Stimulated activated CD8-positive, alpha-beta memory T cell treated with anti-CD3 and anti-CD28 coated beads, Interleukin-12 subunit alpha, Interleukin-12 subunit beta, amount 100 ng/mL, for 24 hours (primary cell): ENCODE results near the gene BMP4.
"Not testable (repeated sequence)": the region's sequence is repeated elsewhere in the genome, so short reads cannot be mapped to it uniquely, and the experiment has no call there.

Experiments used
- DNase-seq: peaks from one replicate; pipeline ENCODE4 v3.0.0-alpha.2; 2020; ENCODE audit errors: extremely low read depth

BMP4 gene

DNA sequence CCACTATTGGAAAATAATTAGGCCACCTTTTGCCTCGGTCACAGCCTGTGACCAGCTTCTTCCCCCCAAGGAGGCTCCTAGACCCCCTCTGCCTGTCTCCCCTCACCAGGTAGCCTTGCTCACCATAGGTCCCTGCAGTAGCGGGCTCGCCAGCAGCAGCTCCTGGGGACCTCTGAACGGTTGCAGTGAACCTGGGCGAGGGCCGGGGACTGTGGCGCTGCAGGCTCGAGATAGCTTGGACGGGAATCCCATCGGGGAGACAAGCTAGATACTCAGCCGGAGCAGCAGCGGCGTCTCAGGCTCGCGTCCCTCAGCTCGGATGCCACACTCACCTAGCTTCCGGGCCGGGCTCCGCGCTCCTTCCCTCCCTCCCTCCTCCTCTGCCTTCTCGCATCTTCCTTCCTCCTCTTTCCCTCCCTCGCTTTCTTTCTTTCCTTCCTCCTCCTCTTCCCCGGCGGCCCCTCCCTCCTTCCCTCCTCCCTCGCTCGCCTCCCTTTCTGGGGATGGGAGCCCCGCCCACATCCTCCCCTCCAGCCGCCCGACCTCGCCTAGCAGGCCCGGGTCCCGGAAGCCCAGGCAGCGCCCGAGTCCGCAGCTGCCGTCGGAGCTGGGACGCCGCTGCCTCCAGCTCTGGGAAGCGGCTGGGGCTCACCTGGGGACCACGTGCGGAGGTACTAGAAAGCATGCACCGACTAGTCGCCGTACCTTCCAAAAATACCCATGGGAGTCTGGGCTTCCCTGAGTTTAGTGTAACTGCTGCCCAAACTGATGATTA lies at the start of gene BMP4:
Gene BMP4 (minus strand): TSS at position 399 of the 775 bp plus-strand sequence. CDS start 4,603 bp downstream, outside the sequence.
- no peak for DNase-seq

DNA sequence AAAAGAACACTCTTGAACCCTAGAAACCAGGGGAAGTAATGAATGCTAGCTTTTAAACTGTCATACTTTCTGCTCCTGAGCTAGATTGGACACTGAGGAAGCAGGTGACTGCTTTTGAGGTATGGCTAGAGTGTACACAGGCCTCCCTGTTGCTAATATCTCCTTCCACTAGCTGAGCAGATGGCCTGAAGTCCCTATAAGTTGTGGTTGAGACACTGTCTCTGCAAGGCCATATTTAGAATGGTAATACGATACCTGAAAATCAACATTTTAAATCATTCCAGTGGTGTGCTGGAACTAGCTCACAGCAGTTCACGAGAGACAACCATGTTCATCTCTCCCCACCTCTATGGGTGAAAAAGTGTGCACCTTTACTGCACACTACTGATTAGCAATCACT lies 46.4 kb upstream of the BMP4 start:
- no peak for DNase-seq

- no peak for DNase-seq
Measured at GRCh38 chr14:54002653-54003052, 46.0 kb upstream of the BMP4 start.

GRCh38 chr14:54001189-54001878 lies 44.7 kb upstream of the BMP4 start:
- no peak for DNase-seq

- DNase-seq, result no peak
Measured at GRCh38 chr14:54000341-54000811, 43.8 kb upstream of the BMP4 start.

GRCh38 chr14:53999061-53999488 lies 42.5 kb upstream of the BMP4 start:
- DNase-seq, result no peak

DNA sequence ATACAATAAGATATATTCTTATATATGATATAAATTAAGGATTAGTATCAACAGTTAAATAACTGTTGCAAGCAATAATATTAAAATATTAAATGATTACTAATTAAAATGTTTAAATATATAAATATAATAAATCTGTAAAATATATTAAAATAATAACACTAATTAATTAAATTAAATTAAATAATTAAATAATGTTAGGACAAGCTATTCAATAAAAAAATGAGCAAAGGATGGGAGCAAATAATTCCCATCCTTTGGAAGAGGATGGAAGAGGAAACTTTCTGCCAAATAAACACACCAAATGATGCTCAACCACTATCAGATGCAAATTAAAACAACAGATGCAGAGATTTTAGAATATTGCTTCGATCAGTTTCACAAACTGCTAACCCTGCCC lies 39.4 kb upstream of the BMP4 start:
- DNase-seq, result no peak

DNA sequence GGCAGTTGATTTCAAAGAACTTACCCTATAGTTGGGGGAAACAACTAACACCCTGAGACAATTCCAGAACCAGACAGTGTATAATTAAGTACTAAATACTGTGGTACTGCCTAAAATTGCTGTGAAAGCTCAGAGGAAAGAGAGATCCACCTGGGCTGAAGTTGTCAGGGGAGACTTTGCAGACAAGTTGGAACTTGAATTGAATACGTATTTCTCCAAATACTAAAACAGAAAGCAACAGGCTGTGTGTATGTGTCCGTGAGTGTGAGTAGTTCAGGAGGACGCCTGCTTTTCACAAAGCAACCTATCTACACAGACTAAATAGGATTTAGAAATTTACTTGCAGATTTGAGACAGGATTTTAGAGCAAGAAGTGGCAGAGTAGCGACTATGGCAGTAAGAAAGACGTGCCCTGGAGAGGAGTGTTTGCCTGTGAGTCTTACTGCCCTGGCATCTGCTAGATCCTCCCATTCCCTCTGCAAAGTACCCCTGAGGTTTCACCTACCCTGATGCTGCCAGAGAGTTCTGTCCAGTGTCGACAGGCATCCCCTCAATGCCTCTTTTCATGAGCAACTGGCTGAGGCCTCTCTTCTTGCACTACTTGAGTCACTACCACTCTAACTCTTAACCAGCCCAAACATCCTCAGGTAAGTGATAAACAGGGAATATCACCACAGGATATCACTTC lies 37.4 kb upstream of the BMP4 start:
- no peak for DNase-seq

DNA sequence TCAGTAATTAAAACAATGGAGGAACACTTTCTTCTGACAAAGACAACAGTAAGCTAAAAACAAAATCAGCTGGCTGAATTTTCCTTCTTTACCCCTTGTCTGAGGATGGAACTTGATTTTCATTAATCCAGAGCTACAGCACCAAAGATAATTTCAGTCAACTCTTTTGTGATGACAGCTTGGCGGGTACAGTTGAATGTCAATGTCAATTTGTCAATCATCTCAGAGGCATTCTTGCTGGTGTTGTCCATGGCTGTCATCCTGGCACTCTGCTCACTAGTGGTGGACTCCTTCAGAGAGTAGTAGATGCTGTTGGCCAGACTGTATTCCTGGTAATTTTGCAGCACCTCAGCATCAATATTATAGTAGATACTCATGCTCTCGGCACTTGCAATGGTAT lies 34.4 kb upstream of the BMP4 start:
- DNase-seq, result no peak

- not testable (repeated sequence) for DNase-seq
Measured at GRCh38 chr14:53986718-53987117, 30.1 kb upstream of the BMP4 start.

DNA sequence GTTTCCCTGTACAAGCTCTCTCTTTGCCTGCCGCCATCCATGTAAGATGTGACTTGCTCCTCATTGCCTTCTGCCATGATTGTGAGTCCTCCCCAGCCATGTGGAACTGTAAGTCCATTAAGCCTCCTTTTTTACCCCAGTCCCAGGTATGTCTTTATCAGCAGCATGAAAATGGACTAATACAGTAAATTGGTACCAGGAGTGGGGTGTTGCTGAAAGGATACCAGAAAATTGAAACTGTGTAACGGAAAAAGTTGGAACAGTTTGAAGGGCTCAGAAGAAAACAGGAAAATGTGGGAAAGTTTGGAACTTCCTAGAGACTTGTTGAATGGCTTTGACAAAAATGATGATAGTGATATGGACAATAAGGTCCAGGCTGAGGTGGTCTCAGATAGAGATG lies 28.3 kb upstream of the BMP4 start:
- not testable (repeated sequence) for DNase-seq

DNA sequence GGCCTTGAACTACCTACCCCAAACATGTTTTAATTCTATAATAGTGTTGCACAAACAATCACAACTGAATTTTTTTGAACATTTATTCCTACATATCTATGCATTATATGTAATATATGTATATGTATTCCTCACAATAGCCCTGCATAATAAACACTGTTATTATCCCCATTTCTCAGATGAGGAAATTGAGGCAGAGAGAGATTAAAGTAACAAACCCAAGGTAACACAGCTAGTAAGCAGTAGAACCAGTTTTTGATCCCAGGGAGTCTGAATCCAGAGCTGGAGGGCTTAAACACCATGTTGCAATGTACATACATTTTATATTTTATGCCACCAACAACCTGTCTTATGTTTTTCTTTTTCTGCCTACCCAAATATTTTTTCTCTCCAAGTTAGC lies 26.5 kb upstream of the BMP4 start:
- DNase-seq, result no peak

DNA sequence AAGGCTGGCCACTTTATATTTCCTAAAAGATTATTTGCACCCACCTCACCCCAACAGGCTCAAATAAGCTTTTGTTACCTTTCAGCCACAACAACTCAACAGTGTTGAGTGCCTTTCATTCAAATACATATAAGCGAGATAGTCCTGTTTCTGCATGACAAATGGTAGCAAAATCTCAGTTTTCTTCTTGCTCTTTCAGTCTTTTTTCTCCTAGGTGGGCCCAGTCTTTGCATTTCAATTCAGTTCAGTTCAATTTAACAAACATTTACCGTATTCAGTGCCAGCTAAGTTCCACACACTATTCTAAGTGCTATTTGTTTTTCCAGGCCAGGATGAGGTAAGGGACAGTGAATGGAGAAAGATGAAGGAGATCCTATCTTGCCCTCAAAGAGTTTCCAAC lies 25.9 kb upstream of the BMP4 start:
- DNase-seq, result no peak

DNA sequence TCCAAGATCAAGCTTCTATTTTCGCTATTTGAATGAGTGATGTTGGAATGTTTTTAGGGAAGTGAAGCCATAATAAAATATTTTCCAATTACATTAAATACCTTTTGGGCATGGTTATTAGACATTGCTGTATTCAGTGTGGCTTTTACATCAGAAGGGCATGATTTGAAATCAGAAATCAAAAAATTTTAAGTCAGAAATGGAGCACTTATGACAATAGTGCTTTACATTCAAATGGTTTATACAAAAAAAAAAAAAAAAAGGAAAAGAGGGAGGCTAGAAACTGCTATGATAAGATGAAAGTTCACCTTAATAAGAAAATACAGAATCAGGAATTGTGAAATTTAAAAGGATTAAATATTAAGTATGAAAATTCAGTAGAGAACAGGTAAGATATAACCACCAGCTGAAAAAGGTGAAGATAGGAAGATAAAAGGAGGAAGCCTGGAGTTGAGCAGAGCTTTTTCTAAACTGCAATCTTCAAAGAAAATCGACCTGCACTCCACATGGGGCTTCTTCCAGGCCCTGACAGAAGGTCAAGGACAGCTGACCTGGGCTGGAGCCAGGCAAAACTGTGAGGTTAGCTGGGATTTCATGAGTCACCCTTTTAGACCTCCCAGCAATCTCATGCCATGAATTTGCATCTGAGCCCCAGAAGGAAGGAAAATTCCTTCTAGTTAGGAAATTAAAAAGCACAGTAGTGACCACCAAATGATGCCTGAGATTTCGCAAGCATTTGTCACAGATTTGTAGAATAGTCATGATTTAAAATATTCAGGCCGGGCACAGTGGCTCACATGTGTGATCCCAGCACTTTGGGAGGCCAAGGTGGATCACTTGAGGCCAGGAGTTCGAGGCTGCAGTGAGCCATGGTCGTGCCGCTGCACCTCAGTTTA lies 23.4 kb upstream of the BMP4 start:
- DNase-seq, result no peak

- no peak for DNase-seq
Measured at GRCh38 chr14:53979113-53979681, 22.6 kb upstream of the BMP4 start.

GRCh38 chr14:53978194-53978593 lies 21.6 kb upstream of the BMP4 start:
- no peak for DNase-seq

- no peak for DNase-seq
Measured at GRCh38 chr14:53975444-53975843, 18.8 kb upstream of the BMP4 start.

DNA sequence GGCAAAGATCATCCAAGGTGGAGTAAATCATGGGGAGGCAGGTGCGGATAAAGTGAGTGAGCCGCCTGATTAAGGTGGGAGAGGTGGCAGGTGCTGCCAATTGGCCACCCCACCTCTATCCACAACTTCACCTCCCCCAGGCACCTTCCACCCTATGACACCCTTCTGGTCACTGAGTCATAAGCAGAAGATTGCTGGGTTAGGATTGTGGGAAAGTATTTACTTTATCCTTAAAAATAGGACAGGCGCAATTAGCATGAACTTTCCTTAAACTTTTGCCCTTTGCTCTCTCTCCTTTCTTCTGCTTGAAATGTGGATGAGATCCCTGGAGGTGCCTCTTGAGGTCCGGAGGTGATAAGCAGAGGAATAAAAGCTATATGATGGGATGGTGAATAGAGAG lies 14.9 kb upstream of the BMP4 start:
- DNase-seq, result no peak

DNA sequence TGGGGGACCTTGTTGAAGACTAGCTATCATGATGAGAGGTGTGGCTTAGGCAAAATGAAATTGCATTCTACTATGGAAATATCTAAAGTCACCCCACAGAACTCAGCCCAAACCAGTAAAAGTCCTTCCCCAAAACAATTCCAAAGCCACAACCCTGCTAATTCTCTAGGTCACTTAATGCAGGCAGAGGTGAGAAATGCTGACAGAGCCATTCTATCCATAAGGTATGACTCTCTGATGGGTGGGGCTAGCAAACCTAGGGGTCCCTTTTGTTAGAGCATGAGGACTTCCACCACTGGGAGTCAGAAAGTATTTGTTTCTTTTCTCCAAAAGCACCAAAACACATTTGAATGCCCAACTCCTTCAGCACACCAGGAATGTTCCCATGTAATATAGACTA lies 12.7 kb upstream of the BMP4 start:
- DNase-seq, result no peak

DNA sequence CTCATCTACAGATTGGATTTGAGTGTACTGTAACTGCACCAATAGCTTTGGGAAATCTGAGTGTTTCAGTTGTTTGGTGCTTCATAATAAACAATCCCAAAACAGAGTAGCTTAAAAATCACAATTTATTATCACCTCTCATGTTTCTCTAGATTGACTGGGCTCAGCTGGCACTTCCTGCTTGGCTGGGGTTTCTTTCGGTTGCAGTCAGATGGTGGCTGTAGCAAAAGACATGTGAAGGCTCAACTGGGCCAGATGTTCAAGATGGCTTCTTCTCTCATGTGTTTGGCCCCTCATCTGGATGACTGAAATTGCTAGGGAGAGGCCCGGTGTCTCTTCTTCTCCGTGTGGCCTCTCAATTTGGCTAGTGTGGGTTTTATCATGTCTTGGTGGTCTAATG lies 12.1 kb upstream of the BMP4 start:
- DNase-seq, result no peak

DNA sequence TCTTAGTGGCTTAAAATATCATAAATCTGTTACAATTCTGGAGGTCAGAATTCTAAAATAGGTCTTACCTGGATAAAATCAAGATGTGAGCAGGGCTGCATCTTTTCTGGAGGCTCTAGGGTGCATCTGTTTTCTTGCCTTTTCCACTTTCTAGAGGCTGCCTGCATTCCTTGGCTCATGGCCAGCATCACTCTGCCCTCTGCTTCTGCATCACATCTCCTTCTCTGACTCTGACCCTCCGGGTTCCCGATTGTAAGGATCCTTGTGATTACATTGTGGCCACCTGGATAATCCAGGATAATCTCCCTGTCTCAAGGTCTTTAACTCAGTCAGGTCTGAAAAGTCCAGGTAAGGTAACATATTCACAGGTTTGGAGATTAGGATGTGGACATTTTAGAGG lies 11.0 kb upstream of the BMP4 start:
- no peak for DNase-seq
